Stimulated activated CD8-positive, alpha-beta memory T cell treated with anti-CD3 and anti-CD28 coated beads, Interleukin-4, amount 100 ng/mL, for 48 hours (primary cell): ENCODE data around the gene MBIP.
A peak's percentile ranks its signal among the peaks of the same experiment; 100 is the strongest.

ENCODE experiments used
- DNase-seq: peaks from one replicate; pipeline ENCODE4 v3.0.0-alpha.2; 2020

Gene MBIP

DNA sequence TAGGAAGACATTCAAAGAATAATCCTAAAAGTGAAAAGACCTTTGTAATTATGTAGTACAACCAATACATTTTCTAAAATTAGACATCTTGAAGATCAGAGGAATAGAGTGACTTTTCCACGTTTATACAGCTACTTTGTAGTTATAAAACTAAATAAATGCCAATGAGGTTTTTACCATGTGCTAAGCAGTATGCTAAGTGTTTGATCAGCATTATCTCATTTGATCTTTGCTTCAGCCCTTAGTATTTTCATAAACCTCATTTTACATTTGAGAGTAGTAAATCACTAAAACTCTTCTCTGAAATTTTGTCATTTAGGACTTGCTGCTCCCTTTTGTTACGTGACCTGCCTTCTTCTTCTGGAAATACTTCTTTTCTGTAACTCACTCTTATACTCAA, 13.6 kb downstream of the MBIP start:
- no peak for DNase-seq

DNA sequence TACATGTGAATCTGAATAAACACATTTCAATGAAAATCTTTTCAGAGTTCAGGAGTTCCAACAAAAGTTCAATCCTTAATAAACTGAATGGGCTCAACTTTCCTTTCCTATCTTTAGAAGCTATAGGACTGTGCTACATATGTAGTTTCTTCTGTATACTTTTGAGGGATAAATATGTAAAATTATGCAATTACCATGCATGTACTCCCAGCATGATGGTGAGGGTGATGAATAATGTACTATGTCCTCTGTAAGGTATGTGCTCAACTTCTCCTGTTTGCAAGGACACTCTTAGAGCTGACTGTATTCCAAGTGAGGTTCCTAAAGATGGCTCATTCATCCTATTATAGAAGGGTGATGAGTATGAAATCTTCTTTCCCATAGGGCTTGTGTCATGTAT, 15.5 kb downstream of the MBIP start:
- no peak for DNase-seq

DNA sequence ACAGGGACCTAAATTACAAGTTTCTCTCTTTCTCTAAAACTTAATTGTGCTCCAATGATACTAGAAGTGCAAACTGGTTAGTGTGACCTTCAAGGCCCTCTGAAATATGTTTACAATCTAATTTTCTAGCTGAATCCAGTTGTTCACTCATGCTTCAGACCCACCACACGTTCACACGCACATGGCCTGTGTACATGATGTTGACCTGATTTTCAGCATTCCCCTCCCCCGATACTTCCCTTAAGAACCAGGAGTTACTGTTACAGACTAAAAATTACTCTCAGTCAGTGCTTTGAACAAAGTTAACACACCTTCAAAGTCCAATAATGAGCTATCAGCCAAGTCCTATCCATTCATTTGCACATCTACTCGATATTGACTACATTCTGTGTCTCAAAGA, 16.5 kb downstream of the MBIP start:
- DNase-seq, result no peak

DNA sequence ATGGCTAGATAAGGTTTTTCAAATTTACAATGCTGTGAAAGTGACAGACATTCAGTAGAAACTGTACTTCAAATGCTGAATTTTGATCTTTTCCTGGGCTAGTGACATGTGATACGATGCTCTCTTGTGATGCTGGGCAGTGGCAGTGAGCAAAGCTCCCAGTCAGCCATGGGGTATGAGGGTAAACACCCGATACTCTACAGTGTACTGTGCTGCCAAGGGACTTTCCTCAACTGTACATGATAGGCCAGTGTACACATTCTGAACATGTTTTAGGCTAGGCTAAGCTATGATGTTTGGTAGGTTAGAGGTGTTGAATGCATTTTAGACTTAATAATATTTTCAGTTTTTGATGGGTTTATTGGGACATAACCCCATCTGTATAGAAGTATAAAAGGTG, 17.6 kb downstream of the MBIP start:
- no peak for DNase-seq

DNA sequence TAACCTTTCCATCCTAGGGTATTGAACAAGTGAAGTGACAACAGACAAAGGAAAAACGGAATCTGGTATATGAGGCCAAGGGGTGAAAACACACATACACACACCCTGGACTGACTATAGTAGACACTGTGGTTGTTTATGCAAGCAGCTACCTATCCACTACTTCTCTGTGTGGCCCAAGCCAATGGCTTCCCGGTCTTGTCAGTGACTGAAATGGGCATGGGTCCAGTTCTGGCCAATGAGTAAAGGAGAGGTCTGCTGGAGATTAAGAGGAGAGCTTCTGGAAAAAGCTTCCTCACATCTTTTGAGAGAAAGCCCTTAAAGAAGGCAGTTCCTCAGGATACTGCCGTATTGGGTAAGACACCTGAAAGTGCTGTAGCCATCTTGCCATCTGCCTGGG, 19.3 kb downstream of the MBIP start:
- no peak for DNase-seq

DNA sequence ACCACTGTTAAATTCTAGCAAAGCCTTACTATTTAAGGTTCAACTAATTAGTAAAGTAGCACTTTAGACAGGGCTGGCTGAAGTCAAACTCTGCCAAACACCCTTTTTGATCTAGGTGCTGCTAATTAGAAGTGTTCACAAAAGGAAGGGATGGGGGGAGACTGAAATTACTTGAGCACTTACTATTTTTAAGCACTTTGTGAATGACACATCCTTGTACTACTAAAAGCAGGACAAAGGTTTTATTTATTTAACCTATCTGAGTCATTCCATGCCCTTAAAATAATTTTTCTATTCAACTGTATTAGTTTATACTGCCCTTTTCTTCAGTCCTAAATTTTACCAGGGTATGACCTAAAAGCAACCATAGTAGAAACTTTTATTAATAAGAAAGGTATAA, 20.1 kb downstream of the MBIP start:
- no peak for DNase-seq

DNA sequence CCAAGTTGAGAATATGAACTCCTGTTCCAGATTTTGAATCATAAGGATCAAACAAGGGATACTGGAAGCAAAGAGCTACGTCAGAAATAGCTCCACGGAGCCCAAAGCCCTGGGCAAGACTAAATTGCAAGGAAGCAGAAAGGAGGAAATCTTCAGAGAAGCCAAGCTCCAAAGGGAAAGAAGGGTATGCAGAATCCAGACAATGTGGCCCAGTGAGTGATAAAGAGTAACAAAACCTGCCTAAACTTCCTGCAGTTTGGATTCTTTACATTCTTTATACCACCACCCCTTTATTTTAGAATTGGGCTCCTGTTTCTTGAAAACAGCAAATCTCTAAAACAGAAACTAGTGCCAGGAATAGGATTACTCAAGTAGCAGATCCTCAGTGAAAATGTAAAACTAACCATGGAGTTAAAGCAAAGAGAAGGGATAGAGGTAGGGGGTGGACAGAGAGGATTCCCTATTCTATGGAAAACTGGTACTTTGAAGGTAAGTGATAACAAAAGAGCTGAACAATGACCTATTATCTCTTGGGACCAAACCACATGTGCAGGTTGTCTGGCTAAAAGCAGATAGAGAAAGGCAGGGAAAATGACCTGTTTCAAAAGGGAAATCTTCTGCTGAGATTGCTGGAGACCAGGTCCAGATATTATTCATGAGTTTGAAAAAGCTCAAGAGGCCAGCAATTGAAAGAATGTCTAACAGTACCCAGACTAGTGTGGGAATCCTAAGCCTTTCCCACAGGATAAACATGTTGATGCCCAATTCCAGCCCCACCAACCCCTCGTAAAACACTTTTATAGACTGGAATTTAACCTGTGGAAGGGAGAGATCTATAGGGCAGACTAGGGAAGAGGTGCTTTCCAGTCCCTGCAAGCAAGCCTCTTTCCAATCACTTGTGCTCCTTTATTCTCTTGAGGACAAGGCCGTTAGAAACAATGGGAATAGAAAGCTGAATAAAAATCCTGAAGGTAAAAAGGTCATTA, 24.5 kb downstream of the MBIP start:
- DNase-seq, result no peak

DNA sequence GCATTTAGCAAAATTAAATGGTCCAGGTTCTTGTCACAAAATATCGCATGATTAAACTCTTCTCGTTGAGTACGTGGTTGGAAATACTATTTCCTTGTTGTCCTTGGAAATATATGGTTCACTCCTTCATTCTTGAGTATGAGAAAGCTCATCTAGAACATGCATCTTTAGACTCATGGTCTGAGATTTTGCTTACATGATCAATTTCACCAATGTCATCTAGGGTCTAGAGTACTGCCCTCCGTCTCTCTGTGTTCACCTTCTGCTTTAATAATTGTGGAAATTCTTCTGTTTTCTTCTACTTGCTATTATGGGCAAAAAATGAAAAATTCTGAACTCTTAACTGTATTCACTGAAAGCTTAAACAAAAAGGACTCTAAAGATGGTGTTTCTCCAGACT, 25.9 kb downstream of the MBIP start:
- no peak for DNase-seq

DNA sequence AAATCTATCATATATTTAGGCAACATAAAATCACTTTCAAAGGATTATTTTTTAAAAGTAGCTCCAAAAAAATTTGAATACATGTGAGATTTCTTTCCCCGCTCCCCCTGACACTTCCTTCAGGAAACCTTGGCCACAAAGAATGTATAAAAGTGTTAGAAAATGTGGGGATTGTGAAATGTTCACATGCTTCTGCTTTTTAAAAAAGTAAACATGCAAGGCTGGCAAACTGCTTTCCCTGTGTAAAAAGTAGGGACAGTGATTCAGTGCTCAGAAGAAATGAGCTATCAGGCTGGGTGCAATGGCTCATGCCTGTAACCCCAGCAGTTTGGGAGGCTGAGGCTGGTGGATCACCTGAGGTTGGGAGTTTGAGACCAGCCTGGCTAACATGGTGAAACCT, 26.6 kb downstream of the MBIP start:
- no peak for DNase-seq

DNA sequence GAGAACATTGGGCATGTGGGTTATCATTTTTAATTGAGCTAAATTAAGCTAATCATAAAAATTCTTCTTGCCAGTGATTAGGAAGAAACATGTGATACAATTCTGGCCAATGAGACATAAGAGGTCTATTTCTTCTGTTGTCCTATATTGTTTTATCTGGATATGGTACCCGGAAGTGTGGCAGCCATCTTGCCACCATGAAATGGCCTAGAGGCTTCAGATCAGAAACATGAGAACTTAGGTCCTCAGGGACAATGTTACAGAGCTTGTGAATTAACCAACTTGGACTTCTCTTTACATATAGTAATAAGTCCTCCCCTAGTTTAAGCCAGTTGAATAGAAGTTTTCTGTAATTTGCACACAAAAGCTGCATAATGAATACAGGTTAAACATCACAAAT, 30.5 kb downstream of the MBIP start:
- no peak for DNase-seq

DNA sequence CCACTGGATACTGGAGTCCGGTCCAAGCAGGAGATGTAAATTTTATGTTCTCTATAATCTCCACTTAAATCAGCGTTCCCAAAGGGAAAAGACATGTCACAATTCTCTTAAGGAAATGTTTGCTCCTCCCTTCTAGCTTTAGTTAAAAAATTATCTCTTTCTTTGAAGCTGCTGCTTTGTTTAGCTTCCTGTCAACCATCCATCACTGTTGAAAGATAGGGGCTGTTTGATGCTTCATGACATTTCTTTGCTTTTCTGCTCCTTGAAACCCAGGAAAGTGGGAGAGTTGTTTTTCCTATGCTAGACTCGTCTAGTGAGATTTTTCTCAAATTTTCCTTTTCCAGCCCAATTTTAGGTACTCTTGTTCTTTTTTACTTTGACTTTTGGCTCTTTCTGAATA, 31.9 kb downstream of the MBIP start:
- no peak for DNase-seq

DNA sequence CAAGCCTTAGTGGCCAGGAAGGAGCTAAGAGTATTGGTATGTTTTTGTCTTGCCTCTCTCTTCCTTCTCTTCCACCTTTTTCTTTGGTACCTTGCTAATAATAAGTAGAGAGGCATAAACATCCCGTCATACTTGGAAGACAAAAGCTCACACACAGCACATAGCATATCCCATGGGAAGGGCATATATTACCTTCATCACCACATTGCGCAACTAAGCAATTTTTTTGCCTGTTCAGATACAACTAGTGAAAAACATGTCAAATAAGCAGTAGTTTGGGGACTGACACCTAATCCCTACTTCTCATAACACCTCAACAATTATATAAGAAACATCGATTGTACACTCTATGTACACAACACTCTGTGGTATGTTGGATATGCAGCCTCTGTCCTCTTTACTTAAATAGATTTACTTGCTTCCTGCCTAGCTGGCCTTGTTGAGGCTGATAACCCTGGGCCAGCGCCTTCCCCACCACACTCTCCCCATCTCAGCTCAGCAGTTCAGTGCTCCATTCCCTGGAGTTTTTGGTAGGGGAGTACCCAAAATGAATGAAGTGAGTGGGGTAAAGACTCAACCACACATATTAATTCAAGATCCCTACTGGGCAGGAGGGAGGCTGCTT, 35.4 kb downstream of the MBIP start:
- DNase-seq, result no peak

DNA sequence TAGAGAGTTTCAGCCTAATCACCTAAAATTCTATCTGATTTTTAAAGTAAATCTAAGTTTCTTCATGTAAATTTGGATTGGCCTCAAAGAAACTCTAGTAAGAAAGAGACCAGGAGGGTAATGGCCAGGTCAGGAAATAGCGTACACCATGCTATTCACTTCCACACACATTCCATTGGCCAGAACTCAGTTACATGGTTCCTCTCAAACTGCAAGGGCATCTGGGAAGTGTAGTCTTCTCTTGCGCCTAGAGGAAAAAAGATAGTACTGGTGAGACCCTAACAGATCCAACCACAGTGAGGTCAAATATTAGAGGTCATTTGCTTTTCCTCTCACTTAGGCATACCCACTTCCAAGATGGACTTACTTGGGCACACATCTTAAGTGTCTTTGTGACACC, 39.1 kb downstream of the MBIP start:
- DNase-seq, result no peak

DNA sequence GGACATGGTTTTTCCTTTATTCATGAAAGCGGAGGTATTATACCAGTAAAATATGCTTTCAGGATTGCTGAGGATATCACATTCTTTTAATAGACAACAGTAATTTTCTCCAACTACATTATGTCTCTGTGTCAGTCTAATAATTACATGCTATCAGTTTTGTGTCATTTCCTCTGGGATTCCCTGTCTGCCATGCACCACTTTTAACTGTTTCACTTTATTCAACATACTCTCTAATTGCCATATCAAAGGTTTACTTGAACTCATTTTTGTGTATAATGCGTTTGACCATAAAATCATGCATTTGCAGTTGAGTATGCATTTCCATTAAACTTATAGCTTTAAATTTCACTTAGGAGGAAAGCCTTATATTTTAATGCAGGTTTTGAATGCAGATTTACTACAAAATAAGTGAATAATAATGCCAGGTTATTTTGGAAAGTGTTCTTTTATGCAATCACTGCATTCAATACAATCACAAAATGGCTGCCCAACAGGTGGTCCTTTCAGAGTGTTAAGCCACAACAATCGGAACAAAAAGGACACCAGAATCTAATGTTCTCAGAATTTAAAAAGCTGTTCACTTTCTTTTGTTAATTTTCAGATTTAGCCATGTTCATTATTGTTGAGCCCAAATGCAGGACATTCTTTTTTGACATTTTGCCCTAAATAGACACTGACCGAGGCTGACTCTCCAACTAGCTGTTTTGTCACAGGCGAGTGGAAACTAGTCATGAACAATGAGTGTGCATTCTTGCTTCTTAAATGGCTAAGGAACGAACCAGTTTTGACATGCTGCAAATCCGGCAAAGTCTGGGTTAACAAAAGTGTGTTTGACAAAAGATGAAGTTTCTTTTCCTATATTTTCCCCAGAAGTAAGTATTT, 40.9 kb downstream of the MBIP start:
- no peak for DNase-seq

DNA sequence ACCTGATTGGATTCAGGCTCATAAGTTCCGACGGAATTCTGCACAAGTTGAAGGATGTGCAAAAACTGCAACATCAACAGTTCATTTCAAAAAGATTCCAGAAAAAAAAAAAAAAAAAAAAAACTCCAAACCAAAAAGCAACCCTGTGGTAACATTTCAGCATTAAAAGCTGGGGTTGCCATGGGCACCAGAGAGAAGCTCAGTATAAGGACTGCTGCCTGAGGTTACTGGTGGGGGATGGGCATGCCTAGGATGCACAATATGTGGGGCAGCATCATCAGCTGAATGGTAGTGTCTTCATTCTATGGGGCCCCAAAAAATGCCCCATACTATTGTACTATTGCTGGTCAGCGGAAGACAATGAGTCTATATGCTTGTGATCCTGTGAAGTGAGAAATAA, 44.7 kb downstream of the MBIP start:
- no peak for DNase-seq

DNA sequence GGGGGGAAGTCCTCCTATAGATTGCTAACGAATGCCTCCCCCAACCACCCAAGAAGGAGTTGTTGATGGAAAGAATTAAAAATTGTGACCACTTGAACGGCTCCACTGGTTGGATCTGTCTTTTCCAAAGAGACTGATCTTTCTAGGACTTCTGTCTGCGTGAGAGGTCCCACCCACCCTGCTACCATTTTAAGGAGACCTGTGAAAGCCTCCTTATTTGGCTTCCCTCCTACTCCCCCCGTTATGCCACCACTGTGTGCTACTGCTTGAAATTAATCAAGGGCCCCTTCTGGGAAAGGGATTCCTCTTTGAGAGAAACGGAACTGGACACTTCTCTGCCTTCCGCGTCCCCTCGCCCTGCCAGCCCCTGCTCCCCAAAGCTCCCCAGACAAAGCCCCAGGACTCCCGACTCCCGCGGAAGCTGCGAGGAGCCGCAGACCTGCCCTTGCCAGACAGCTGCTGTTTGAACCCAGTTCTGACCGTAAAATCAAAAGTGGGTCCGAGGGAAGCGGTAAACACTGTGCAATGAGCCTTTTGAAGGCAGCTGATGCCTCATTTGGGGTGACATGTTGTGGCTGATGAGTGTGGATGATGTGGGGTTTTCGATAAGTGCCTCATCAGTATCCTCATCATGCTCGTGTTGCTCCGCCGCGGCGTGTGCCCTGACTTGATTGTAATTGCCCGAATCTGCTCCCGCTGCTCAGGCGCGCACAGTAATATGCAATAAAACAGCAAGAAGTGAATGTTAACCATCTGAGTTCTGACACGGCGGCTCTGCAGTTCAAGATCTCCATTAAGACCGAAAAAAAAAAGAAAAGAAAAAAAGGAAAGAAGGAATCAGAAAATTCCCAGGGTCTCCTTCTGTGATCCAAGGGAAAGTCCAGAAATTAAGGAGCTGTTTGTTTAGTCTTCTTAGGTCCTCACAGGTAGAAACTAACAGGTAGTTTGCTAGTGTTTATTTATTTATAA, 48.2 kb downstream of the MBIP start:
- peak; percentile 51 for DNase-seq

DNA sequence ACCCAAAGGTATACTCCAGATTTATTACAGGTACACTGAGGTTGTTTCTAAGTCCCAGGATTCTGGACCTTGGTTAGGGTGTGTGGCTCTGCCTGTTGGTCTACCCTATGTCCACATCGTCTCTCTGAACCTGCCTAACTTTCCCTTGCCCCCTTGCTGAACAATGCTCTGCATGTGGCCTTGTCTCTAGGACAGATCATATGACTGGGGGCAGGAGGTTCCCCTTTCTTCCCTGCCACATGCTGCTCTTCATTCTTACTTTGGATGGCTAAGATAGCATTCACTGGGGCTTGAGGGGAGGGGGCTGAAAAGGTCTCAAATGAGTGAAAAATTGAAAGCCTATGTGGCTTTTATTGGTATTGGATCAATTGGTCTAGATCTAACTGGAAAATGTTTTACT, 49.2 kb downstream of the MBIP start:
- DNase-seq, result no peak

DNA sequence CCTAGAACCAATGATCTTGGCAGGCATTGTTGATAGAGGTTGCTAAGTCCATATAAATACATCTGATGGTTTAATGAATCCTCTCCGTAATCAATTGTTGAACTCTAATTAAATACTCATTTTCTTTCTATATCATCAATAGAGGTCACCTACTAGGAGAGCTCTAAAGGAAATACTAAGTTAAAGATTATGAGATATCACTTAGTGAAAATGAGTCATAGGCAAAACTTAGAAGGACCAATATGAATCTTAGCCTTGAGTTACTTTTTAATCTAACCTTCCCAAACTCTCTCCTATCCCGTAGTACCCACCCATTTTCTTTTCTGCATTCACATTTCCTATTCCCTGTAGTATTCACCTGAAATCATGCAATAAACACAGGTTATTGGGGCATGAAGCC, 50.2 kb downstream of the MBIP start:
- DNase-seq, result no peak

DNA sequence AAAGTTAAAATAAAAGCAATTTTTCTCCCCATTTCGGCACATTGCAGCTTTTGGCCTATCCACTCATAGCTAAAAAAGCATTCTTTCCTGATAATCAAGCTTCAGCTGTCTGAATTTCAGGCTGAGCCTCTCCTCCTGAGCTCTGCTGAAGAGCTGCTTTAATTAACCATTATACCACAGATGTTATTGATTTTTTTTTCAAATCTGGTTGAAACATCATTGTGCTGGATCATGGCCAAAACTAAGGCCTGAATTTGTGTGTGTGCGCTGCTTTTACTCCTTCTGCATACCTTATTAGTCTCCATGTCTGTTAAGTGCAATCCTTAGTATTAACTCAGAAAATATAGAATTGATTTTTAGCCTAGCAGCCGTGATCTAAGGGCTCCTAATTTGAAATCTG, 52.3 kb downstream of the MBIP start:
- no peak for DNase-seq

DNA sequence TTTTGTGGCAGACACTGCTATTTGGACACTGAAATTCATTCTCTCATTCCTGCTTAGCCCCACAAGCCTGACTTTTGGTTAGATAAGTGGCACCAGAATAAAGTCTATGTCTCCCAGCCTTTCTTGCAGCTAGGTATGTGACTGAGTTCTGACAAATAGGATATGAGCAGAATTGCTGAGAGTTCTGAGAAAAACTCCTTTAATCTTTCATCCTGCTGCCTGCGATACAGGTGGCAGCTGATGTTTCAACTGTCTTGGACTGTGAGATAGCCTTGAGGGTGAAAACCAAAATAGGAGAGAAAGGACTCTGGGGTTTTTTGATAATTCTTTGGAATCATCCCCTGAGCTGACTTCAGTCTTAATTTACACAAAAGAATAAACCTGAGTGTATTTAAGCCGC, 55.8 kb downstream of the MBIP start:
- no peak for DNase-seq

DNA sequence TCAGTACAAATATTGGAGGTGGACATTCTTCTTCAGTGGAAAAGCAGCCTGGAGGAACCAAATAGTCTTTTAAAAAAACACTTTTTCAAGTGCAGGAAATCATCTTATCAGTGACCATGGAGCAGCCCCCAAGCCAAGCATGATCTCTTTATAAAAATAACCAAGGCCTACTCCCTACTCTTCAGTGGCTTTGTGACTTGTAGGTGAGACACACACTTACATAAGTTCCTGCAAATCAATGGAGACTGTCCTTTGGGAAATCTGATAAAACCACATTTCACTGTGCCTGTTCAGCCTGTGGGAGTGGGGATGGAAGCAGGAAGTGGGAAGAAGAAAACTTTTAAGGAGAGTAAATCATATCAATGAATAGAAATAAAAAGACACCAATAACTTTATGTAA, 56.3 kb downstream of the MBIP start:
- no peak for DNase-seq

DNA sequence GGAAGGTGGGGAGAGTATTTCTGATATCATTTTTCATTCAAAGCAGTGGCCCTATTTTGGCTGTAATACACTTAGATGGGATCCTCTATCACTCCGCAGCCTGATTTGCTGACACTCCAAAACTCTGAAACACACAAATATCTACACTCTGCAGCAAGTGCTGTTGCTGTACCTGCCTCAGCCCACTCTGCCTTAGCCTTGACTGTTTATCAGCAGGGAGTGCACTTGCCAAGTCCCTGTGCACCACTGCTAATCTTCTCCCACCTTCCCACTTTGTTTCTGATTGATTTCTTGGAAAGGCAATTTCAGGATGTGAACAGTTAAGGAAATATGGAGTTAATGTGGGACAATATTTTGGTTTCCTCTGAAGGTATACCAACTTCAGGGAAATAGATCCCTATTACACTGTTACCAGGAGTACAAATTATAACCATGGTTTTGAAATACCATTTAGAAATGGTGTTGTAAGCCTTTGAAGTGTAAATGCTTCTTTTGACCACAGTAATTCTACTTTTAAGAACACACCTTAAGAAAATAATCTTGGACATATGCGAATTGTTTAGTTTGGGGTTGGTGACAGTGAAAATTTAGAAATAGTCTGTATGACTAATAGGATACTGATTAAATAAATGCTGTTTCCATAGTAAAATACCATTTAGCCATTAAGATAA, 59.3 kb downstream of the MBIP start:
- no peak for DNase-seq
